GM23248 (cell line): ENCODE results near the gene NRCAM. TPM values are rescaled to one million over a fixed set of nuclear protein-coding genes. Genes with fewer than 3 reads are reported as not detected.

ENCODE experiments used
- DNase-seq: peaks from one replicate; pipeline ENCODE4 v3.0.0-alpha.2; 2015
- H2AFZ ChIP-seq: fragments of 200-600 bp; sonication (generic); 2 replicates; pipeline ENCODE4 v1.6.1; 2016; ENCODE audit warnings: antibody characterized with exemption
- H3F3A ChIP-seq: fragments of 200-600 bp; sonication (generic); 2 replicates; pipeline ENCODE4 v1.6.1; 2016; ENCODE audit warnings: mild to moderate bottlenecking, antibody characterized with exemption, mixed run types; ENCODE audit not compliant: insufficient read depth
- H3K27ac ChIP-seq: fragments of 200-600 bp; sonication (generic); 2 replicates; pipeline ENCODE4 v1.5.1; 2016; ENCODE audit warnings: mild to moderate bottlenecking
- H3K27me3 ChIP-seq: fragments of 200-600 bp; sonication (generic); replicated peaks from 2 replicates; pipeline ENCODE4 v1.6.1; 2016; ENCODE audit warnings: mild to moderate bottlenecking; ENCODE audit not compliant: insufficient read depth
- H3K36me3 ChIP-seq: fragments of 200-600 bp; sonication (generic); 2 replicates; pipeline ENCODE4 v1.6.1; 2016; ENCODE audit warnings: low read depth, mild to moderate bottlenecking
- H3K4me1 ChIP-seq: fragments of 200-600 bp; sonication (generic); 2 replicates; pipeline ENCODE4 v1.6.1; 2016; ENCODE audit warnings: mild to moderate bottlenecking; ENCODE audit not compliant: insufficient read depth
- H3K4me2 ChIP-seq: fragments of 200-600 bp; sonication (generic); one replicate; pipeline ENCODE4 v1.6.1; 2016; ENCODE audit warnings: mild to moderate bottlenecking; ENCODE audit not compliant: unreplicated experiment
- H3K4me3 ChIP-seq: fragments of 200-600 bp; sonication (generic); 2 replicates; pipeline ENCODE4 v1.5.1; 2016; ENCODE audit warnings: mild to moderate bottlenecking
- H3K79me2 ChIP-seq: fragments of 200-600 bp; sonication (generic); 2 replicates; pipeline ENCODE4 v1.6.1; 2016; ENCODE audit warnings: mild to moderate bottlenecking; ENCODE audit not compliant: insufficient read depth
- H3K9ac ChIP-seq: fragments of 200-600 bp; sonication (generic); 2 replicates; pipeline ENCODE4 v1.6.1; 2016; ENCODE audit warnings: mild to moderate bottlenecking
- H3K9me2 ChIP-seq: fragments of 200-600 bp; sonication (generic); 2 replicates; pipeline ENCODE4 v1.6.1; 2016; ENCODE audit warnings: mixed run types, mild to moderate bottlenecking, moderate library complexity; ENCODE audit not compliant: insufficient read depth
- H3K9me3 ChIP-seq: fragments of 200-600 bp; sonication (generic); one replicate; pipeline ENCODE4 v1.6.1; 2017; ENCODE audit warnings: low read depth
- H4K20me1 ChIP-seq: fragments of 200-600 bp; sonication (generic); 2 replicates; pipeline ENCODE4 v1.6.0; 2016; ENCODE audit not compliant: insufficient read depth
- EZH2 ChIP-seq: fragments of 200-600 bp; sonication (generic); IDR thresholded peaks from 2 replicates; pipeline ENCODE4 v1.6.1; 2018; ENCODE audit warnings: antibody characterized with exemption, mild to moderate bottlenecking; ENCODE audit not compliant: insufficient read depth, poor library complexity, severe bottlenecking
- EZH2phosphoT487 ChIP-seq: fragments of 200-600 bp; sonication (generic); IDR thresholded peaks from 2 replicates; pipeline ENCODE4 v1.6.1; 2018; ENCODE audit warnings: antibody characterized with exemption, moderate library complexity, mild to moderate bottlenecking, low read depth; ENCODE audit not compliant: insufficient read depth
- WGBS, 2 experiments: methylation state at CpG; one replicate each; pipeline ENCODE4 v1.1.6; 2015 to 2017; ENCODE audit warnings: low lambda C conversion rate in 2 of 2, low coverage in 1 of 2; ENCODE audit errors: missing lambda C conversion rate in 2 of 2; 5-methylcytosine and 5-hydroxymethylcytosine counted together
- in situ Hi-C: fragments of 300-500 bp; cut with MboI; formaldehyde crosslinking; loops from 2 replicates; pipeline ENCODE4 v1.15.0; 2020
- polyA plus RNA-seq: library from polyadenylated mRNA; unstranded; fragments of >200 nt; fragmentation: Nextera tagmentation; extraction: Ambion mirVana; gene quantifications from 2 replicates; pipeline ENCODE4 v1.2.1, GENCODE V29; 2016
- total RNA-seq: library from RNA; depleted of rRNA; stranded (reverse); fragments of >200 nt; shearing (Covaris generic); gene quantifications from 2 replicates; pipeline ENCODE4 v1.2.3, GENCODE V29; 2014

Gene NRCAM
- total and polyA plus RNA-seq, 2 experiments from 2014 or later = 5.1 to 7.0 TPM

GRCh38 chr7:108424013-108424412 lies 32.2 kb downstream of the NRCAM start:
- Histone ChIP-seq H3K9me3 (no peaks in the 10 kb centered on the region), H3K79me2 (no peaks in the 10 kb centered on the region), H3K9me2 (no peaks in the 10 kb centered on the region), H3K36me3 (no peaks in the 10 kb centered on the region), H4K20me1 (no peaks in the 10 kb centered on the region), H3K4me1 (no peaks in the 10 kb centered on the region), H2AFZ (no peak overlapping the region), H3K27ac (no peak overlapping the region), H3K4me3 (no peak overlapping the region), H3K27me3 (no peaks in the 10 kb centered on the region), H3F3A (no peaks in the 10 kb centered on the region), H3K9ac (no peak overlapping the region), H3K4me2 (no peak overlapping the region)
- DNase-seq = no peak
- in situ Hi-C loops = no loop called here
- TF ChIP-seq EZH2phosphoT487 = no peak
- 52 to 53% methylated on average over 4 of the region's 4 CpGs for WGBS, 2 experiments

- Histone ChIP-seq H3K4me1 (no peaks in the 10 kb centered on the region), H3K79me2 (no peaks in the 10 kb centered on the region), H4K20me1 (no peaks in the 10 kb centered on the region), H3K4me3 (no peak overlapping the region), H2AFZ (no peak overlapping the region), H3K9ac (no peak overlapping the region), H3F3A (no peaks in the 10 kb centered on the region), H3K27ac (no peak overlapping the region), H3K9me2 (no peaks in the 10 kb centered on the region), H3K36me3 (no peaks in the 10 kb centered on the region), H3K9me3 (no peaks in the 10 kb centered on the region), H3K27me3 (no peaks in the 10 kb centered on the region), H3K4me2 (no peak overlapping the region)
- in situ Hi-C loops = no loop called here
- no peak for DNase-seq
- TF ChIP-seq EZH2 = no peak
- TF ChIP-seq EZH2phosphoT487 = no peak
- WGBS, 2 experiments = 65 to 69% methylated on average over 5 of the region's 5 CpGs
These were observed 32.9 kb downstream of the NRCAM start for GRCh38 chr7:108423089-108423989.

- H3K9me3 ChIP-seq = no peaks in the 10 kb centered on the region
- in situ Hi-C loops = no loop called here
- no peaks in the 10 kb centered on the region for H3K27me3 ChIP-seq
- WGBS, 2 experiments = 66 to 72% methylated on average over 3 of the region's 3 CpGs
- H3K4me1 ChIP-seq = 0 out of 2 replicates have a peak, but pooled peaks cover 2% of the 10 kb centered on the region
- no peaks in the 10 kb centered on the region for H4K20me1 ChIP-seq
- H3K27ac ChIP-seq = no peak overlapping the region
- no peaks in the 10 kb centered on the region for H3K36me3 ChIP-seq
- H3F3A ChIP-seq = peaks cover 4% of the 10 kb centered on the region
- H3K79me2 ChIP-seq = no peaks in the 10 kb centered on the region
- no peak overlapping the region for H2AFZ ChIP-seq
- H3K4me3 ChIP-seq = no peak overlapping the region
- DNase-seq = no peak
- TF ChIP-seq EZH2phosphoT487 (no peak), EZH2 (no peak)
- H3K9ac ChIP-seq = no peak overlapping the region
- H3K4me2 ChIP-seq = no peak overlapping the region
- no peaks in the 10 kb centered on the region for H3K9me2 ChIP-seq
These were observed 34.4 kb downstream of the NRCAM start for GRCh38 chr7:108421720-108422331.

GRCh38 chr7:108419961-108420908 lies 36.0 kb downstream of the NRCAM start:
- Histone ChIP-seq H3K36me3 (no peaks in the 10 kb centered on the region), H3K4me2 (no peak overlapping the region), H4K20me1 (no peaks in the 10 kb centered on the region), H3K9me3 (no peaks in the 10 kb centered on the region), H3K79me2 (no peaks in the 10 kb centered on the region), H3K4me1 (peaks cover 12% of the 10 kb centered on the region), H2AFZ (no peak overlapping the region), H3K9me2 (no peaks in the 10 kb centered on the region), H3K4me3 (no peak overlapping the region), H3K9ac (no peak overlapping the region), H3K27me3 (no peaks in the 10 kb centered on the region), H3F3A (peaks cover 19% of the 10 kb centered on the region), H3K27ac (no peak overlapping the region)
- TF ChIP-seq EZH2 (no peak), EZH2phosphoT487 (no peak)
- DNase-seq = no peak
- in situ Hi-C loops = no loop called here
- 67 to 70% methylated on average over 7 of the region's 7 CpGs for WGBS, 2 experiments
